NCI-H1105 treated with DMSO at 0.1 percent for 48 hours (cell line): ENCODE data around the gene CEACAM21.

Experiments used
- DNase-seq: peaks from one replicate; lab custom pipeline; 2025; lab: John Stamatoyannopoulos, UW

CEACAM21 gene

DNA sequence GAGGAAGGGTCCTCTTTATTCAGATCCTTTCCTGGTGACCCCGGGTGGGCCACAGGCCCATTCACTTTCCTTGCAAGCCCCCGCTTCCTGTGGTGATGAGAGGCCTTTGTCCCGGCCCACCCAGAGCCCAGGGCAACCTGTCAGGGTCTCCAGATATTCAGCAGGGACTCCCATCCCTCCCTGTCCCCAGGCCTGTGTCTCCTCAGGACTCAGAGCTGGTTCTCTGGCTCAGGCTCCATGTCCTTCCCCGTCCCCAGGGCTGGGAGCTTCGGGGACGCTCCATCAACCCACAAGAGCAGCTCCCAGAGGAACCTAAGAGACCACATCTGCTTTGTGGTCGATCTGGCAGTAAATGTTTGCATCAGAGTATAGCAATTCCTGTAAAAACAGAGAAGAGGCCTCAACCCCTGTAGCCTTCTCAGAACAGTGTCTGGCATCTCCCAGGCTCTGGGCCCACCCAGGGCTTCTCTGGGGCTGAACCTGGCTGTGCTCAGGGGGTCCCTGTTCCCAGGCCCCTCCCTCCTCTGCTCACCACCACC is 43.1 kb downstream of the CEACAM21 start:
- no peak for DNase-seq

DNA sequence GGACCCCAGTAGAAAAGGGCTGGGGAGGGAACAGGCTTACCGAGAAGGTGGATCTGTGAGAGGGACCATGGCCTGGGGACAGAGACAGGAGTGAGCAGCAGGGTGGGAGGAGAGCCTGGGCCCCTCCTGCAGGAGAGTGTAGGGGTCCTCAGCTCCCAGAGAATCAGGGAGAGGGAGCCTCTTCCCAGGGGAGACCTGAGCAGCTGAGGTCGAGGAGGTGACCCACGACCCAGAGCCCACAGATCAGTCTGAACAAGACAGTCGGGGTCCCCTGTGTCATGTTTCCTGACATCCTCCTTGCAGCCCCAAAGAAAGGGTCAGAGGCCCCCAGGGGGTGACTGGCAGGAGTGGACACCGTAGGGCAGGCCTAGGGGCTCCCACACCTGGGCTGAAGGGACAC is 44.2 kb downstream of the CEACAM21 start:
- no peak for DNase-seq

DNA sequence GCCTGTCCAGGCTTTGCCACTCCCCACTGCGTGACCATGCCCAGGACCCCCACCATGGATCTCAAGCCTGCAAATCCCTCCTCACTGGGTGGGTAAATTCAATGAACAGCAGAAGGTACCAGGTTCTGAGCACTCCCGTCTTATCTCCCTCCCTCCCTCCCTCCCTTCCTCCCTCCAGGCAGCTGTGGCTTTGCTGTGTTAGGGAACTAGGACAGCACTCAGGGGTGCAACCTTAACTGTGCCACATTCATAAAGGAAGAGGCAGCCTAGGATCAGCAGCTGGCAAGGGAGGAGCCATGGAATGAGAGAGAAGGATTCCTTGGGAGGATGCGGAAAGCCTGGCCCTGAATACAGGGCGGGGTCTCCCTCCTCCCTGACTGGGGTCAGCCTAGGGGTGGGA is 45.3 kb downstream of the CEACAM21 start:
- DNase-seq: no peak

DNA sequence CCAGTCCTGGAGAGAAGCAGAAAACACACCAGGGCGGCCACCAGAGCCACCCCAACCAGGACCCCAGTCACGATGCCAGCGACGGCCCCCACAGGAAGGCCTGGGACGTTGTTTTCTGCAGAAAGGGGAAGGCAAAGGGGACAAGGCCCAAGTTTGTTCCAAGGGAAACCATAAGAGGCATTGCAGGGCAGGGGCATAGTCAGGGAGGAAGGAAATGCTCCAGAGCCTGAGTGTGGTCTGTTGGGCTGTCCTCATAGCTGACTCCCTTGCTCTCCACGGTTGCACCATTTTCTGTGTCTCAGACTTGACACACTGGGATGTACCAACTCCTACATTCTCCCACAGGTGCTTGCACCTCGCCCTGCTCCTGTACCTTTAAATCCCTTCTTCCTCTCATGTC is 45.7 kb downstream of the CEACAM21 start:
- DNase-seq: no peak

DNA sequence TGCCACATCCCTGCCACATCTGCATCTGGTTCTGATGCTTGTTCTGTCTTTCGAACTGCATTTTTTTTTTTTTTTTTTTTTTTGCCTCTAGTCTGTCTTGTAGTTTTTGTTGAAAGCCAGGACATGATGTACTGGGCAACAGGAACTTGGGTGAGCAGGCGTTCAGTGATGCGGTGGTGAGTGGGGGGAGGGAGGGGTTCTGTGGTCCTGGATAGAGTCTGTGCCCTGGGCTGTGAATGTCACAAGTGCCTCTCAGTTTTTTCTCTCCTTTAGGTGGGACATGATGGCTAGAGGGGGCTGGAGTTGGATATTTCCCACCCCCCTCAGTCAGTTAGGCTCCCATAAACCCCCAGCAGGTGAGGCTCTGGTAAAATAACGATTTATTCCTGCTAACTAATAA is 47.4 kb downstream of the CEACAM21 start:
- DNase-seq: no peak

DNA sequence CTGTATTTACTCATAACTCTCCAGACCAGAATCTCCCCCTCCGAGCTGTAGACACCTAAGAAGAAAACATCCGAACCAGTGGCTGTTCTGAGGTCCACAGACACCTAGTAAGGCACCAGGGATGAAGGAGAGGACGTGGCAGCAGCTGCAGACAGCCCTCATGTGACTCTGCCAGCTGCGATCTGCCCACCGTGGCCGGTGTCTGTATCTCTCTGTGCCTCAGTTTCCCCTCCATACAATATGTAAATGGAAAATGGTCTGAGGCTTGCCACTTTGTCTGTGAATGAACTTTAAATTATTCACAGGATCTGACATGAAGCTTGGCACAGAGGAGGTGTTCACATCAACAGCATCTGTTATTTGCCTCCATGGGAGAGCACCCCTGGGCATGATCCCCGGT is 48.5 kb downstream of the CEACAM21 start:
- DNase-seq: no peak

DNA sequence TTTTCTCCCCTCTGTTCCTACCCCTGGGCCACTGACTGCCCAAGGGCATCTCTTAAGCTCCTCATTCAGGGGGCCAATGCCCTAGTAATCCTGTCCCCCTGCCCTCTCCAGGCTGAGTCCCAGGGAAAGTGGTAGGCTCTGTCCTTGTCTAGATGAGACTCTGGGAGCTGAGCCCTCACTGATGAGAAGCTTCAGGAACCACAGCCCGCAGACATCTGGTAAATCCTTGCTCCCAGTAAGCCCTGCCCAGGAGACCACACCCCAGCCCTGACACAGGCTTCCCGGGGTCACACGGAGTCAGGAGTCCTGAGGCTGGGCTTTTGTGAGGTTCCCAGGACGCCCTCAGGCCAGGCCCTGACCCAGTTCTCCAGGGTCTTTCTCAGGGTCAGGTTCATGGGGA is 49.0 kb downstream of the CEACAM21 start:
- DNase-seq: no peak

DNA sequence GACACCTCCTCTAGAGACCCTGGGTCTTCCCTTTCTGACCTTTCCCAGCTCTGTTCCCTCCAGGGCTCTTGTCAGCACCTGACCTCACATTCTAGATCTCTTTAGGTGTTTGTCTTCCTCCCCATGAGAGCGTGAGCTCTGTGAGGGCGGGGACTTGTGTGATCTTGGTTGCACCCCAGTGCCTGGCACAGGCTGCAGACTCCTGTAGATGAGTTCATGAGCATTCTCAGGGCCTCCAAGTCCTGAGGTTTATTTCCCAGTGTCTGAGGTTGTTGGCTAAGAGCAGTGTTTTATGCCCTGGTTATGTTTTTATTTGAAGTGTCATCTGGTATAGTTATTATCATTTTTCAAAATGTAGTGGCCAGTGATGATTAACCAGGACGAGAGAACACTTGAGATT is 50.3 kb downstream of the CEACAM21 start:
- no peak for DNase-seq

DNA sequence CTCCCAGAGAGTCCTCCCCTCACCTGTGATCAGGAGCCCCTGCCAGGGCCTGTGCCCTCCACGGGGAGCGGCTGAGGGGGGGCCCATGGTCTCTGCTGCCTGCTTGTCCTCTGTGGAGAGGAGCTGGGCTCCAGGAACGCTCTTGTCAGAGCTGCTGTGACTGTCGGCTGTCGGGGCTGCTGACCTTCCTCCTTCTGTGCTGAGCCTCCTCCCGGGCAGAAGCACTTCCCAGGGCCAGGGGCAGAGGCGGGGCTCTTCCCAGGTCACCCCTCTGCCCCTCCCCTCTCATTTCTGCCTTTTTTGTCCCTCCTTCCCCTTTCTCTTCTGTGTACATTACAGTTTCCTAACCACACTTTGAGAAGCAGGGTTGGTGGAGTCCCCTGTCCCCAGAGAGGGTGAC is 50.9 kb downstream of the CEACAM21 start, which contains the start of gene CEACAM4:
CEACAM4 (minus strand) TSS at position 198 of the 400 bp plus-strand sequence; CDS start at position 87, 111 bp downstream.
- DNase-seq: no peak

DNA sequence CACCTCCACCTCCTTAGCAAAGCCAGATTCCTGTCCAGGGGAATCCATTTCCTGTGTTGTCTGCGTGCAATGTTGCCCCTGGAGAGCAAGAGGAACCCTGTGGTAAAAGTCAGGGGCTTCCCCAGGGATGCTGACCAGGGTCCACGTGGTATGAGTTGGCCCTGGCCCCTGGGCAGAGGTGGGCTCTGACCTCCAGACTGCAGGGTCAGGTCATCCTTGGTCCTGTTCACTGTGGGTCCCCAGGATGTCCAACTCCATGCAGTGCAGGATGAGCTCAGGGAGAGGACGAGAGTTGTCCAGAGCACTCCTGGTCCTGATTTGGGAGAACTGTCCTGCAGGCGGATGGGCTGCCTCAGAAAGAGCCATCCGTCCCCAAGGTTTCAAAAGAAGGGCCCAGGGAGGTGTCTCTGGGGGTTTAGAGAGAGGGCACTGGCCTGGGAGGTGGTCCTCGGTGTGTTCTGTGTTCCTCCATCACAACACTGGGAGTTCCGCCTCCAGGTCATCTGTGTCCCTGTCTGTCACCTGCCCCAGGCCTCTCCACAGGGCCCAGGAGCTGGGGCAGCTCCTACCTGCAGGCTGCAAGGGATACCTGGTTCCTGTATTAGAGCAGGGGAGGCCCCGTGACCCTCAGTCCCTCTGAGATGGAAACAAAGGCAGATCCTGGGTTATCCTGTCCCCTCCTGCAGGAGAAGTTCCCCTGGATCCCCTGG is 52.2 kb downstream of the CEACAM21 start:
- no peak for DNase-seq
